IPS-20b (cell line): ENCODE results near the gene MITF.

Experiments used
- H3K27ac ChIP-seq: one replicate; pipeline ENCODE4 v1.5.1; 2013; ENCODE audit warnings: low read length
- H3K27me3 ChIP-seq: 2 replicates; pipeline ENCODE4 v1.6.1; 2013; ENCODE audit warnings: mild to moderate bottlenecking, low read length, inconsistent platforms; ENCODE audit not compliant: insufficient read depth
- H3K36me3 ChIP-seq: 2 replicates; pipeline ENCODE4 v1.6.1; 2013; ENCODE audit warnings: low read depth, mild to moderate bottlenecking, inconsistent platforms, low read length, moderate library complexity; ENCODE audit not compliant: insufficient read depth
- H3K4me1 ChIP-seq: 2 replicates; pipeline ENCODE4 v1.6.1; 2013; ENCODE audit warnings: mild to moderate bottlenecking, control low read depth, inconsistent platforms, low read length, moderate library complexity; ENCODE audit not compliant: insufficient read depth
- H3K4me3 ChIP-seq: 2 replicates; pipeline ENCODE4 v1.5.1; 2013; ENCODE audit warnings: mild to moderate bottlenecking, low read length, inconsistent platforms
- H3K9ac ChIP-seq: 2 replicates; pipeline ENCODE4 v1.6.1; 2013; ENCODE audit warnings: low read depth, mild to moderate bottlenecking, inconsistent platforms, low read length, moderate library complexity
- H3K9me3 ChIP-seq: 2 replicates; pipeline ENCODE4 v1.6.1; 2013; ENCODE audit warnings: mild to moderate bottlenecking, low read depth, low read length, inconsistent platforms; ENCODE audit not compliant: insufficient read depth

The MITF gene

GRCh38 chr3:69932501-69932900 lies 193.2 kb downstream of the MITF start:
- no peaks in the 10 kb centered on the region for H3K36me3 ChIP-seq
- no peaks in the 10 kb centered on the region for H3K9me3 ChIP-seq
- H3K9ac ChIP-seq: no peak overlapping the region
- no peaks in the 10 kb centered on the region for H3K27me3 ChIP-seq
- no peak overlapping the region for H3K27ac ChIP-seq
- H3K4me3 ChIP-seq: no peak overlapping the region
- H3K4me1 ChIP-seq: no peaks in the 10 kb centered on the region

GRCh38 chr3:69934398-69934797 lies 195.1 kb downstream of the MITF start:
- Histone ChIP-seq H3K27me3 (no peaks in the 10 kb centered on the region), H3K9me3 (no peaks in the 10 kb centered on the region), H3K36me3 (no peaks in the 10 kb centered on the region), H3K4me1 (no peaks in the 10 kb centered on the region), H3K4me3 (no peak overlapping the region), H3K27ac (no peak overlapping the region), H3K9ac (no peak overlapping the region)

DNA sequence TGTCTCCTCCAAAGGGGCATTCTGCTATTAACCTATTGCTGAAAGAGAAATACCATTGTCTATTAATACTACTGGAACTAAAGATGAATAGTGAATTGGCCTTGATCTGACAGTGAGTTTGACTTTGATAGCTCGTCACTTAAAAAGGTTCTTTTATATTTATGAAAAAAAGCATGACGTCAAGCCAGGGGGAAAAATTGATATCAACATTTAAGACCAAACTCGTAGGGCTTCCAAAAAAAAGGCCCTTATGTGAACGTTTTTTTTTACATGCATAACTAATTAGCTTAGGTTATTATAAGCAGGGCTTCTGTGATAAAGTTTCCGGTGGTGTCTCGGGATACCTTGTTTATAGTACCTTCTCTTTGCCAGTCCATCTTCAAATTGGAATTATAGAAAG lies 197.0 kb downstream of the MITF start:
- Histone ChIP-seq H3K9ac (no peak overlapping the region), H3K4me1 (no peaks in the 10 kb centered on the region), H3K9me3 (no peaks in the 10 kb centered on the region), H3K36me3 (no peaks in the 10 kb centered on the region), H3K27ac (no peak overlapping the region), H3K4me3 (no peak overlapping the region), H3K27me3 (no peaks in the 10 kb centered on the region)

GRCh38 chr3:69938061-69938460 lies 198.8 kb downstream of the MITF start:
- no peak overlapping the region for H3K4me3 ChIP-seq
- H3K9ac ChIP-seq: no peak overlapping the region
- no peak overlapping the region for H3K27ac ChIP-seq
- H3K36me3 ChIP-seq: no peaks in the 10 kb centered on the region
- H3K27me3 ChIP-seq: no peaks in the 10 kb centered on the region
- H3K9me3 ChIP-seq: no peaks in the 10 kb centered on the region
- no peaks in the 10 kb centered on the region for H3K4me1 ChIP-seq

- Histone ChIP-seq H3K9me3 (no peaks in the 10 kb centered on the region), H3K4me3 (no peak overlapping the region), H3K36me3 (no peaks in the 10 kb centered on the region), H3K9ac (no peak overlapping the region), H3K27me3 (no peaks in the 10 kb centered on the region), H3K27ac (no peak overlapping the region), H3K4me1 (no peaks in the 10 kb centered on the region)
Measured at GRCh38 chr3:69938931-69939330, 199.7 kb downstream of the MITF start.

DNA sequence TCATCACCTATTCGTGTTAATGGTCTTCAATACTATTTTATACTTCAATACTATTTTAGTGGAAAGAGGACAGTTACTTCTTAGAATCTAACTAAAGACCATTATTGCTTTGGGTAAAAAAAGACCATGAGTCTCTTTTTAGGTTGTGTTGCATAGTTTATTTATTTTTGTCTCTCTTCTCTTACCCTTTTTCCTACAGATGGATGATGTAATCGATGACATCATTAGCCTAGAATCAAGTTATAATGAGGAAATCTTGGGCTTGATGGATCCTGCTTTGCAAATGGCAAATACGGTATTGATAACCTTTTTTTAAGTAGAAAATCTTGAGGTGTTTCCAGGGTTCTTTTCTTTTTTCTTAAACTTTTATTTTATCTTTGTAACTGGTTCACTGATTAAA lies 201.8 kb downstream of the MITF start:
- peaks cover 6% of the 10 kb centered on the region for H3K4me1 ChIP-seq
- no peaks in the 10 kb centered on the region for H3K9me3 ChIP-seq
- H3K27ac ChIP-seq: no peak overlapping the region
- no peaks in the 10 kb centered on the region for H3K36me3 ChIP-seq
- H3K4me3 ChIP-seq: no peak overlapping the region
- H3K27me3 ChIP-seq: no peaks in the 10 kb centered on the region
- no peak overlapping the region for H3K9ac ChIP-seq

DNA sequence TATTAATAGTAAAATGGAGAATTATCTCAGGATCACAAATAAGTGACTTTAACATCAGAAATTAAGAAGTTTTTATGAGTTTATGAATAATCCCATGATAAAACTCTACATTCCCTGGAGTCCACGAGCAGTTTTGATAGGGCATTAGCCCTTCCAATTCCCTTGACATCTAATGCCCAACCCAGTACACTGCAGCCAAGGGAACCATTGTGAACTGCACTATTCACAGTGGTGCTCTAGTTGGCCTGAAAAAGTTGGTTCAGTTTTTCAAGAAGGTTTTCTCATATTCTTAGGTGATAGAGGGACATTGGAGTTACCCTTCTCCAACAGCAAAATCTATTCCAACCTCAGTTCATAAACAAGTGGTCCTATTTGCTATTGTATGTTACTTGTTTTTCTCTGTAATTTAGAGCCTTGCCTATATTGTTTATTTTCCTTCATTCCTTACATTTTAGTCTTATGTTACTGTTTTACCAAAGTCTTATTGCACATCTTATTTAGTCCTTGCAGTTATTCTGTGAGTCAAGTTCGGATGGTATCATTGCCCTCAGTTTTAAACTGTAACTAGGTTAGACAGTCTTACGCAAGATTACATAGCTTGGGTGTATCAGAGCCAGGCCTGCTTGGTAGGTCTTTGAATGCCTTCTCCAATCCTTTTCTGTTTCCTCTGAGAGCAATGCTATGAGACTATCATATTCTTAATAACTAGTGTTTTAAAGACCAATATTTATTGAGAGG lies 202.3 kb downstream of the MITF start:
- Histone ChIP-seq H3K27me3 (no peaks in the 10 kb centered on the region), H3K4me3 (no peak overlapping the region), H3K27ac (no peak overlapping the region), H3K9me3 (no peaks in the 10 kb centered on the region), H3K36me3 (no peaks in the 10 kb centered on the region), H3K4me1 (peaks cover 6% of the 10 kb centered on the region), H3K9ac (no peak overlapping the region)

- H3K36me3 ChIP-seq: no peaks in the 10 kb centered on the region
Measured at GRCh38 chr3:69944931-69945493, 205.7 kb downstream of the MITF start.

DNA sequence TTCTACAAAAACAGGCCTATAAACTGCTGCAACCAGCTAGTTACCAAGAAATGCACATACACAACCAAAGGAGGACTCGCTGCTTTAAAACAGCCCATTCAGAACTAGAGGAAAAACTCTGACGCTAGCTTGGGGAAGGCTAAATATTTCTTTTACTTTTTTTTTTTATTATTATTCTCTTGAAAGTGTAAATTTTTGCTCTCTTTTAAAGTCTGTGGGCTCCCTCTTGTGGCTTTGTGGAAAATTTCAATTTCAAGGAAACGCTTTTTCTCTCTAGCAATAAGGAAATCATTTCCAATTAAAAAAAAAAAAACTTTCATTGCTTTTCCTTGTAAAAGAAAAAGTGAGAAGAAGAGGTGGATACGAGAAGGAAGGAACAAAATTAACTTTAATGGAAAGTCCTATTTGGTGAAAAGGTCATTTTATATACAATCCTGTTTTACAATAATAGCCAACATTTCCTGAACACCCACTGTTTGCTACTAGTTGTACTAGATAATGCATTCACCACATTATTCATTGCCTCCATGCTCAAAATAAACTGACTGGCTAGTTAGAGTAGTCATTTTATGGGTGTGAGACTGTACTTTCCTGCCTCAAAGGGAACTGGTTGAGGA lies 209.1 kb downstream of the MITF start:
- H3K9ac ChIP-seq: no peak overlapping the region
- no peaks in the 10 kb centered on the region for H3K27me3 ChIP-seq
- H3K9me3 ChIP-seq: no peaks in the 10 kb centered on the region
- H3K36me3 ChIP-seq: no peaks in the 10 kb centered on the region
- no peak overlapping the region for H3K4me3 ChIP-seq
- peaks cover 6% of the 10 kb centered on the region for H3K4me1 ChIP-seq
- H3K27ac ChIP-seq: no peak overlapping the region

More at GRCh38 chr3:69944931-69945493, 205.7 kb downstream of the MITF start:
- no peak overlapping the region for H3K27ac ChIP-seq
- H3K9ac ChIP-seq: no peak overlapping the region
- H3K4me1 ChIP-seq: peaks cover 6% of the 10 kb centered on the region
- H3K27me3 ChIP-seq: no peaks in the 10 kb centered on the region
- no peak overlapping the region for H3K4me3 ChIP-seq
- no peaks in the 10 kb centered on the region for H3K9me3 ChIP-seq

DNA sequence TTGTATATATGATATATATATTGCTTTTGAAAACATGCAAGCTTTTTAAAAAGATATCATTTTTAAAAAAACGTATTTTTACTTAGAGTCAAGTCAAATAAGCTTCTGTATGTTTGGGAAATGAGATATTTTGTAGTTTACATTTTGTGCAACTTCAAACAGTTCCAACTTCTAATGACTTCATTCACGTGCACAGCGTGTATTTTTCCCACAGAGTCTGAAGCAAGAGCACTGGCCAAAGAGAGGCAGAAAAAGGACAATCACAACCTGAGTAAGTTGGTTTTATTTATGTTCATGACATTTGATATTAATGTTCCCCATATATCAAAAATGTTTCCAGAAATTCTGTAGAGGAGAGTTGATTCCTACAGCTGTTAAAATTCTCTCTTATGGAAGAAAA lies 212.4 kb downstream of the MITF start:
- no peak overlapping the region for H3K9ac ChIP-seq
- no peaks in the 10 kb centered on the region for H3K9me3 ChIP-seq
- H3K27ac ChIP-seq: no peak overlapping the region
- H3K4me3 ChIP-seq: no peak overlapping the region
- no peaks in the 10 kb centered on the region for H3K36me3 ChIP-seq
- no peaks in the 10 kb centered on the region for H3K27me3 ChIP-seq
- no peaks in the 10 kb centered on the region for H3K4me1 ChIP-seq

GRCh38 chr3:69959581-69959980 lies 220.3 kb downstream of the MITF start:
- Histone ChIP-seq H3K27ac (no peak overlapping the region), H3K36me3 (no peaks in the 10 kb centered on the region), H3K27me3 (no peaks in the 10 kb centered on the region), H3K9me3 (no peaks in the 10 kb centered on the region), H3K9ac (no peak overlapping the region), H3K4me1 (no peaks in the 10 kb centered on the region), H3K4me3 (no peak overlapping the region)
